Activated gamma-delta T cell treated with Interleukin-2 at 50 U/mL for 16 hours (primary cell): ENCODE data around the gene PRR33.

Source experiments
- DNase-seq: peaks from one replicate; pipeline ENCODE4 v3.0.0-alpha.2; 2020

PRR33 gene

GRCh38 chr11:1845561-1846452, 45.9 kb downstream of the PRR33 start:
- DNase-seq, result peak; percentile 55

GRCh38 chr11:1845095-1845429, 46.6 kb downstream of the PRR33 start:
- DNase-seq, result no peak

GRCh38 chr11:1844221-1845094, 47.2 kb downstream of the PRR33 start:
- DNase-seq, result peak; percentile 46

GRCh38 chr11:1843796-1844195, 47.9 kb downstream of the PRR33 start:
- DNase-seq, result no peak

- no peak for DNase-seq
These were observed 48.6 kb downstream of the PRR33 start for GRCh38 chr11:1843098-1843473.

GRCh38 chr11:1842149-1843097, 49.3 kb downstream of the PRR33 start:
- DNase-seq, result no peak

GRCh38 chr11:1841511-1842148, 50.1 kb downstream of the PRR33 start:
- DNase-seq, result no peak

- no peak for DNase-seq
These were observed 50.8 kb downstream of the PRR33 start for GRCh38 chr11:1840780-1841480.

- DNase-seq, result no peak
These were observed 51.5 kb downstream of the PRR33 start for GRCh38 chr11:1839924-1840779.

- DNase-seq, result no peak
These were observed 52.3 kb downstream of the PRR33 start for GRCh38 chr11:1839204-1839923.

GRCh38 chr11:1838426-1839144, 53.1 kb downstream of the PRR33 start, which contains the start of gene TNNI2:
TNNI2 (plus strand) TSS chr11:1838981; CDS start chr11:1839697, 716 bp downstream.
- DNase-seq, result no peak
